ENCODE results near the gene ITCH. TPM values are rescaled to one million over a fixed set of nuclear protein-coding genes. Genes with fewer than 3 reads are reported as not detected.

Gene ITCH
- total RNA-seq, 6 experiments from 2014 or later: 55.0 to 63.3 (median 59.1) TPM

- no peak for TF ChIP-seq CTCF (IDR thresholded peaks at IDR 0.05)
- peaks cover 41% of the 10 kb centered on the region for H3K4me1 Mint-ChIP-seq (ENCODE audit: low read depth)
- H3K27me3 Mint-ChIP-seq (ENCODE audit: insufficient read depth): peaks cover under 1% of the 10 kb centered on the region; the same call in 1 of the 2 replicates
- no peak overlapping the region for H3K4me3 Mint-ChIP-seq
- H3K9me3 Mint-ChIP-seq: no peaks in the 10 kb centered on the region
- H3K36me3 Mint-ChIP-seq (ENCODE audit: low read depth): peaks cover 35% of the 10 kb centered on the region
- DNase-seq: no peak
- H3K27ac Mint-ChIP-seq: no peak overlapping the region; the same call in 1 of the 2 replicates
Measured at GRCh38 chr20:34370062-34370461, 7.0 kb downstream of the ITCH start.

GRCh38 chr20:34373445-34373844 is 10.4 kb downstream of the ITCH start:
- peaks cover 1% of the 10 kb centered on the region; the same call in 1 of the 2 replicates for H3K27me3 Mint-ChIP-seq (ENCODE audit: insufficient read depth)
- no peaks in the 10 kb centered on the region for H3K9me3 Mint-ChIP-seq
- DNase-seq: no peak
- no peak overlapping the region for H3K27ac Mint-ChIP-seq
- no peak overlapping the region for H3K4me3 Mint-ChIP-seq
- peaks cover 13% of the 10 kb centered on the region for H3K4me1 Mint-ChIP-seq (ENCODE audit: low read depth)
- TF ChIP-seq CTCF (IDR thresholded peaks at IDR 0.05): no peak
- H3K36me3 Mint-ChIP-seq (ENCODE audit: low read depth): peaks cover 19% of the 10 kb centered on the region

GRCh38 chr20:34374209-34374760 is 11.2 kb downstream of the ITCH start:
- Mint-ChIP-seq H3K9me3 (no peaks in the 10 kb centered on the region), H3K36me3 (ENCODE audit: low read depth) (peaks cover 12% of the 10 kb centered on the region), H3K4me1 (ENCODE audit: low read depth) (peaks cover 13% of the 10 kb centered on the region), H3K27ac (no peak overlapping the region; the same call in 1 of the 2 replicates), H3K4me3 (no peak overlapping the region), H3K27me3 (ENCODE audit: insufficient read depth) (peaks cover 1% of the 10 kb centered on the region; the same call in 1 of the 2 replicates)
- no peak for DNase-seq
- no peak for TF ChIP-seq CTCF (IDR thresholded peaks at IDR 0.05)

- Mint-ChIP-seq H3K27ac (no peak overlapping the region), H3K27me3 (ENCODE audit: insufficient read depth) (peaks cover 1% of the 10 kb centered on the region; the same call in 1 of the 2 replicates), H3K36me3 (ENCODE audit: low read depth) (no peaks in the 10 kb centered on the region; the same call in none of the 2 replicates), H3K4me1 (ENCODE audit: low read depth) (peaks cover 13% of the 10 kb centered on the region; the same call in 1 of the 2 replicates), H3K9me3 (no peaks in the 10 kb centered on the region), H3K4me3 (no peak overlapping the region)
- DNase-seq: no peak
- TF ChIP-seq CTCF (IDR thresholded peaks at IDR 0.05): no peak
Measured at GRCh38 chr20:34375977-34376430, 12.9 kb downstream of the ITCH start.

- Mint-ChIP-seq H3K27ac (no peak overlapping the region), H3K27me3 (ENCODE audit: insufficient read depth) (peaks cover 1% of the 10 kb centered on the region; the same call in 1 of the 2 replicates), H3K9me3 (no peaks in the 10 kb centered on the region), H3K4me1 (ENCODE audit: low read depth) (peaks cover 13% of the 10 kb centered on the region; the same call in 1 of the 2 replicates), H3K4me3 (no peak overlapping the region), H3K36me3 (ENCODE audit: low read depth) (no peaks in the 10 kb centered on the region; the same call in 1 of the 2 replicates)
- no peak for DNase-seq
- no peak for TF ChIP-seq CTCF (IDR thresholded peaks at IDR 0.05)
Measured at GRCh38 chr20:34377072-34377847, 14.2 kb downstream of the ITCH start.
